ENCODE measurements around the gene TSPAN12.
"Not testable (repeated sequence)": the region's sequence is repeated elsewhere in the genome, so short reads cannot be mapped to it uniquely, and the experiment has no call there.

The TSPAN12 gene

DNA sequence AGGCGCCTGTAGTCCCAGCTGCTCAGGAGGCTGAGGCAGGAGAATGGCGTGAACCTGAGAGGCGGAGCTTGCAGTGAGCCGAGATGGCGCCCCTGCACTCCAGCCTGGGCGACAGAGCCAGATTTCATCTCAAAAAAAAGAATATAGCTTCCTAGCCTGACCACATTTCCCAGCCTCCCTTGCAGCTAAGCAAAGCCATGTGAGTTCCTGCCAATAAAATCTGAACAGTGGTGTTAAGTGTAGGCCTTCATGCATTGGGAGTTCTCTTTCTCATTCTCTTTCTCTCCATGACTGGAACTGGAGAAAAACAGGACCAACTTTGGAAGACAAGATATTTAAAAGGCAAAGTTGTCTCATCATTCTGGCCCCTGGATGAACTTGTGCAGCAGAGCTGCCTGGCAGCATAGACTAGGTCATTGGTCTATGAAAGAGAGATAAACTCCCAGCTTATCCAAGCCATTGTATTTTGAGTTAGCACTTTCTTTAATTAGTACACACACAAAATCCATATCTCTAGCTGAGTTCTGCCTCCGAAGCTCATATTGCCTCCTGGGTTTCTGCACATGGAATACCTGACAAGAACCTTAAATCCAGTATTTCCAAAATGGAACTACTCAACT is 60.8 kb downstream of the TSPAN12 start:
- no peaks in the 10 kb centered on the region for H3K36me3 ChIP-seq (ENCODE audit: control insufficient read depth, insufficient read depth, low read length)
- no peak overlapping the region for H3K4me3 ChIP-seq (ENCODE audit: low read length)
- H3K9ac ChIP-seq (ENCODE audit: low read length): no peak overlapping the region
- no peaks in the 10 kb centered on the region for H3K4me1 ChIP-seq (ENCODE audit: control insufficient read depth, insufficient read depth, low read length)
- H3K9me3 ChIP-seq (ENCODE audit: control insufficient read depth, low read length): no peaks in the 10 kb centered on the region
- H3K27me3 ChIP-seq (ENCODE audit: control insufficient read depth, insufficient read depth, low read length): no peaks in the 10 kb centered on the region

DNA sequence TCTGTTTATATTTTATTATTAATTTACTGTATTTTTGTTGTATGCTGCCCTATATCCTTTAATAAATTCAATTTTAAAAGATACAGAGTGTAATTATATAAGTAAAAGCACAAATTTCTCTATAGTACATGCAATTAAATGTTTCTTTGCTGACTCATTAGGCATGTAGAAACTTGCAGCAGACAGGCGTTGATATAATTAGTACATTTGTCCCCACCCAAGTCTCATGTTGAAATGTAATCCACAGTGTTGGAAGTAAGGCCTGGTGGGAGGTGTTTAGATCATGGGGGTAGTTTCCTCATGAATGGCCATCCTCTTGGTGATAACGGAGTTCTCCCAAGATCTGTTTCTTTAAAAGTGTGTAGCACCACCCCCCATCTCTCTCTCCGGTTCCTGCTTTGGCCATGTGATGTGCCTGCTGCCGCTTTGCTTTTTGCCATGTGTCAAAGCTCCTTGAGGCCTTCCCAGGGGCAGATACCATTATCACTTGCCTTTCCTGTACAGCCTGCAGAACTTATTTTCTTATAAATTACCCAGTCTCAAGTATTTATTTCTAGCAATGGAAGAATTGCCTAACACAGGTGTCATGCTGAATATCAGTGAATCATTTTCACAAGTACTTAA is 63.7 kb downstream of the TSPAN12 start:
- Histone ChIP-seq H3K4me3 (ENCODE audit: low read length) (no peak overlapping the region), H3K9ac (ENCODE audit: low read length) (no peak overlapping the region), H3K4me1 (ENCODE audit: control insufficient read depth, insufficient read depth, low read length) (no peaks in the 10 kb centered on the region), H3K36me3 (ENCODE audit: control insufficient read depth, insufficient read depth, low read length) (no peaks in the 10 kb centered on the region), H3K9me3 (ENCODE audit: control insufficient read depth, low read length) (no peaks in the 10 kb centered on the region), H3K27me3 (ENCODE audit: control insufficient read depth, insufficient read depth, low read length) (no peaks in the 10 kb centered on the region)

GRCh38 chr7:120793213-120793936 is 64.6 kb downstream of the TSPAN12 start:
- Histone ChIP-seq H3K9ac (ENCODE audit: low read length) (no peak overlapping the region), H3K4me3 (ENCODE audit: low read length) (no peak overlapping the region), H3K36me3 (ENCODE audit: control insufficient read depth, insufficient read depth, low read length) (no peaks in the 10 kb centered on the region), H3K27me3 (ENCODE audit: control insufficient read depth, insufficient read depth, low read length) (no peaks in the 10 kb centered on the region), H3K9me3 (ENCODE audit: control insufficient read depth, low read length) (no peaks in the 10 kb centered on the region), H3K4me1 (ENCODE audit: control insufficient read depth, insufficient read depth, low read length) (no peaks in the 10 kb centered on the region)

DNA sequence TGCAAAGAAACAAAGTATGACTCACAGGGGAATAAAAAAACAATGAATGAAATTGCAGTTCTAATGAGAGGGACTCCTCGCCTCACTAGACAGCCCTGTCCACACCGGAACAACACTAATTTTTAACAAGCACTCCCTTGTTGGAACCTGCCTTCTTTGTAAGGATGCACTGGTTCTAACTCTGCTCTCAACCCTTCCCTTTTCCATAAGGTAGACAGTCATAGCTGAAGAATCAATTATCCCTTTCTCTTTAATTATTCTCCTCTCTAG is 65.1 kb downstream of the TSPAN12 start:
- no peaks in the 10 kb centered on the region for H3K36me3 ChIP-seq (ENCODE audit: control insufficient read depth, insufficient read depth, low read length)

GRCh38 chr7:120792091-120792860 is 65.7 kb downstream of the TSPAN12 start:
- Histone ChIP-seq H3K9me3 (ENCODE audit: control insufficient read depth, low read length) (no peaks in the 10 kb centered on the region), H3K4me1 (ENCODE audit: control insufficient read depth, insufficient read depth, low read length) (no peaks in the 10 kb centered on the region), H3K4me3 (ENCODE audit: low read length) (no peak overlapping the region), H3K9ac (ENCODE audit: low read length) (no peak overlapping the region), H3K27me3 (ENCODE audit: control insufficient read depth, insufficient read depth, low read length) (no peaks in the 10 kb centered on the region), H3K36me3 (ENCODE audit: control insufficient read depth, insufficient read depth, low read length) (no peaks in the 10 kb centered on the region)

More for the DNA sequence above, 65.1 kb downstream of the TSPAN12 start:
- H3K27me3 ChIP-seq (ENCODE audit: control insufficient read depth, insufficient read depth, low read length): no peaks in the 10 kb centered on the region
- no peaks in the 10 kb centered on the region for H3K4me1 ChIP-seq (ENCODE audit: control insufficient read depth, insufficient read depth, low read length)
- no peak overlapping the region for H3K9ac ChIP-seq (ENCODE audit: low read length)
- H3K9me3 ChIP-seq (ENCODE audit: control insufficient read depth, low read length): no peaks in the 10 kb centered on the region
- no peak overlapping the region for H3K4me3 ChIP-seq (ENCODE audit: low read length)

DNA sequence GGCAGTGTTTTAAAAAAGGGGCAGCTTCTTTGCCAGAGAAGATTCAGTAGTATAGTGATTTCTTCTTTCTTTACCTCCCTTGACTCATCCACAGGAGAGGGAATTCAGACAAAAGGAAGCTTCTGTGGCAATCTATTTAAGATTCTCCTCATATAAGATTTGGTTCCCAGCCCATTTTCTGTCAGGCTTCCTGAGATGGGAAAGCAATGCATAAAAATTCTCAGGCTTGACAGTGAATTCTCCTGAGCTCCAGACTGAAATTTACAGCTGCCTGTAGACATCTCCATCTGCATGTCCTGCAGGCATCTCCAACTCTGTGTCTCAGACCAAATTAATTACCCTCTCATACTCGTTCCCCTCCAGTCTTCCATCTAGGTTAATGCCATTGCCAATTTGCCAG is 72.8 kb downstream of the TSPAN12 start:
- H3K27me3 ChIP-seq (ENCODE audit: control insufficient read depth, insufficient read depth, low read length): no peaks in the 10 kb centered on the region

GRCh38 chr7:120783721-120784120 is 74.2 kb downstream of the TSPAN12 start:
- Histone ChIP-seq H3K9me3 (ENCODE audit: control insufficient read depth, low read length) (no peaks in the 10 kb centered on the region), H3K9ac (ENCODE audit: low read length) (no peak overlapping the region), H3K27me3 (ENCODE audit: control insufficient read depth, insufficient read depth, low read length) (no peaks in the 10 kb centered on the region), H3K4me3 (ENCODE audit: low read length) (no peak overlapping the region), H3K36me3 (ENCODE audit: control insufficient read depth, insufficient read depth, low read length) (no peaks in the 10 kb centered on the region), H3K4me1 (ENCODE audit: control insufficient read depth, insufficient read depth, low read length) (no peaks in the 10 kb centered on the region)

More for the DNA sequence above, 72.8 kb downstream of the TSPAN12 start:
- Histone ChIP-seq H3K9ac (ENCODE audit: low read length) (no peak overlapping the region), H3K4me3 (ENCODE audit: low read length) (no peak overlapping the region), H3K4me1 (ENCODE audit: control insufficient read depth, insufficient read depth, low read length) (no peaks in the 10 kb centered on the region), H3K36me3 (ENCODE audit: control insufficient read depth, insufficient read depth, low read length) (no peaks in the 10 kb centered on the region), H3K9me3 (ENCODE audit: control insufficient read depth, low read length) (no peaks in the 10 kb centered on the region)

DNA sequence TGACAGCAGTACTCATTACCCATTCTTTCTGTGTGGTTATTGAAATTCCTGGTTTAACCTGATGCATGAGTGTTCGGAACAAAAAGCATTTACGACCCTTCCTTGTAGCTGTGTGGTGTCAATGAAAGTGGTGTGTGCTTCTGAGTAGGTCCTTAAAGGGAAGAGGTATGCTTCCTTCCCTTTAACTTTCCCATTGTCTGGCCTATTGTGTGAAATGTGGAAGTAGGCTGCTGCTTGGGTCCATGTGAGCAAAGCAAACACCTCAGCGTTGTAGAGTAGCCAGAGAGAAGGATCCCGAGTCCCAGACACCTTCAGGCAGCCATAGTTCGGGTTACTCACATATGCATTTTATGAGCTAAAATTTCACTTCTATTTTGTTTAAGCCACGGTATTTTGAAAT is 74.7 kb downstream of the TSPAN12 start:
- Histone ChIP-seq H3K27me3 (ENCODE audit: control insufficient read depth, insufficient read depth, low read length) (no peaks in the 10 kb centered on the region), H3K9me3 (ENCODE audit: control insufficient read depth, low read length) (no peaks in the 10 kb centered on the region), H3K36me3 (ENCODE audit: control insufficient read depth, insufficient read depth, low read length) (no peaks in the 10 kb centered on the region), H3K9ac (ENCODE audit: low read length) (no peak overlapping the region), H3K4me3 (ENCODE audit: low read length) (no peak overlapping the region), H3K4me1 (ENCODE audit: control insufficient read depth, insufficient read depth, low read length) (no peaks in the 10 kb centered on the region)

DNA sequence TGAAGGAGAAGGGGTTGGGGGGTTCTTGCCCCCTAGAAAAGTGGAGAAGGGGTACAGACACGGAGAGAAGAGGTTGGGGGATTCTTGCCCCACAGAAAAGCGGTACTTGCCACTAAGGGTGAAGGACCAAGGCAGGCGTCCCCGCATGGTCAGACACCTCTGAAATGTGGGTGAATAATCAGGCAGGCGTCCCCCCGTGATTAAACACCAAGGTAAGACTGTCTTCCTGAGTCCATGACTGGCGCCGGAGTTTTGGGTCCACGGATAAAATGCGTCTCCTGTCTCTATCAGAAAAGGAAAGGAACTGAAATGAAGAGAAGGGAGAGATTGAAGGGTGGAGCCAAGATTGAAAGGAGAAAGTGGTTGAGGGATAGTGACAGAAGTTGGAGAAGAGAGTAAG is 76.0 kb downstream of the TSPAN12 start:
- not testable (repeated sequence) for H3K9ac ChIP-seq (ENCODE audit: low read length); H3K4me1 ChIP-seq (ENCODE audit: control insufficient read depth, insufficient read depth, low read length); H3K27me3 ChIP-seq (ENCODE audit: control insufficient read depth, insufficient read depth, low read length); H3K9me3 ChIP-seq (ENCODE audit: control insufficient read depth, low read length); H3K36me3 ChIP-seq (ENCODE audit: control insufficient read depth, insufficient read depth, low read length); H3K4me3 ChIP-seq (ENCODE audit: low read length)

DNA sequence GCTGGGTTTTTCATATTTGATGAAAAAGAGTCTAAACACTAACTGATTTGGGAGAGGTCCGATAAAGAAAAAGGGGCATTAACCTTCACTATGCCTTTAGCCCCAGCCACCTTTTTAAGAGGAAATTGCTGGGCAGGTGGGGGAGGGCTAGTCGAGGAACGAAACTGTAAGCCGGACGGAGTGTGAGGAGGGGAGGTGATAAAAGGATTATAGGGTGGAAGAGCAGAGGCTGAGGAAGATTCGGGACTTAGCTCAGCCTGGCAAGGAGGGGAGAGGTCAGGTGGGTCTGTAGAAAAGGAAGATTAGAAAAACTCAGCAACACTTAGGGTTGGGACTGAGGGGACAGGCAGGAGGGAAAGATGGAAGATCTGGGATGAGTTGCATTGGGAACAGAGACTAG is 77.0 kb downstream of the TSPAN12 start:
- no peaks in the 10 kb centered on the region for H3K36me3 ChIP-seq (ENCODE audit: control insufficient read depth, insufficient read depth, low read length)
- H3K27me3 ChIP-seq (ENCODE audit: control insufficient read depth, insufficient read depth, low read length): no peaks in the 10 kb centered on the region
- H3K9ac ChIP-seq (ENCODE audit: low read length): no peak overlapping the region
- H3K4me3 ChIP-seq (ENCODE audit: low read length): no peak overlapping the region
- no peaks in the 10 kb centered on the region for H3K9me3 ChIP-seq (ENCODE audit: control insufficient read depth, low read length)
- H3K4me1 ChIP-seq (ENCODE audit: control insufficient read depth, insufficient read depth, low read length): no peaks in the 10 kb centered on the region

GRCh38 chr7:120780451-120780850 is 77.5 kb downstream of the TSPAN12 start:
- H3K9me3 ChIP-seq (ENCODE audit: control insufficient read depth, low read length); H3K4me1 ChIP-seq (ENCODE audit: control insufficient read depth, insufficient read depth, low read length); H3K9ac ChIP-seq (ENCODE audit: low read length): not testable (repeated sequence)

DNA sequence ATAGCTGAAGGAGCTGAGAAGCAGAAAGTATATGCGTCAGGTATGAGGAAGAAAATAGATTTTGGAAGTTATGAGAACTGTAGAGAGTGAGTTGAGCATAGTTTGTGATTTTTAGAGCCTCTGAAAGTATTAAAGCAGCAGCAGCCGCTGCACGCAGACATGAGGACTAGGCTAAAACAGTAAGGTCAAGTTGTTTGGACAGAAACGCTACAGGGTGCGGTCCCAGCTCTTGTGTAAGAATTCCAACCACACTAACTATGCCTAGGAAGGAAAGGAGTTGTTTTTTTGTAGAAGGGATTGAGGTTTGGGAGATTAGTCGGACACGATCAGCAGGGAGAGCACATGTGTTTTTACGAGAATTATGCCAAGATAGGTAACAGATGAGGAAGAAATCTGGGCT is 78.9 kb downstream of the TSPAN12 start:
- not testable (repeated sequence) for H3K36me3 ChIP-seq (ENCODE audit: control insufficient read depth, insufficient read depth, low read length); H3K27me3 ChIP-seq (ENCODE audit: control insufficient read depth, insufficient read depth, low read length); H3K9ac ChIP-seq (ENCODE audit: low read length); H3K4me1 ChIP-seq (ENCODE audit: control insufficient read depth, insufficient read depth, low read length); H3K4me3 ChIP-seq (ENCODE audit: low read length); H3K9me3 ChIP-seq (ENCODE audit: control insufficient read depth, low read length)

More at GRCh38 chr7:120780451-120780850, 77.5 kb downstream of the TSPAN12 start:
- H3K4me3 ChIP-seq (ENCODE audit: low read length); H3K36me3 ChIP-seq (ENCODE audit: control insufficient read depth, insufficient read depth, low read length); H3K27me3 ChIP-seq (ENCODE audit: control insufficient read depth, insufficient read depth, low read length): not testable (repeated sequence)
